ENCODE data around the gene FNBP1.

Gene FNBP1

DNA sequence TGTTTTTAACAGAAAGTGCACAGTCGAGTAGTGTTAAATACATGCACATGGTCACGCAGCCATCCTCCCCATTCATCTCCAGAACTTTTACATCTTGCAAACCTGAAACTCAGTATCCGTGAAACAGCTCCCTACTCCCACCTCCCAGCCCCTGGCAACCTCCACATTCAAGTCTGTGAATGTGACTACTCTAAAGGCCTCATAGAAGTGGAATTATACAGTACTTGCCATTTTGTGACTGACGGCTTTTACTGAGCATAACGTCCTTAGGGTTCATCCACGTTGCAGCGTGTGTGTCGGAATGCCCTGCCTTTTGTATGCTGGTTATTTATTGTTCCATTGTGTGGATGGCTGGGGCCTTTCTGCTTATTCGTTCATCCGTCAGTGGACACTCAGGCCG lies 171.9 kb downstream of the FNBP1 start:
- DNase-seq = no peak

DNA sequence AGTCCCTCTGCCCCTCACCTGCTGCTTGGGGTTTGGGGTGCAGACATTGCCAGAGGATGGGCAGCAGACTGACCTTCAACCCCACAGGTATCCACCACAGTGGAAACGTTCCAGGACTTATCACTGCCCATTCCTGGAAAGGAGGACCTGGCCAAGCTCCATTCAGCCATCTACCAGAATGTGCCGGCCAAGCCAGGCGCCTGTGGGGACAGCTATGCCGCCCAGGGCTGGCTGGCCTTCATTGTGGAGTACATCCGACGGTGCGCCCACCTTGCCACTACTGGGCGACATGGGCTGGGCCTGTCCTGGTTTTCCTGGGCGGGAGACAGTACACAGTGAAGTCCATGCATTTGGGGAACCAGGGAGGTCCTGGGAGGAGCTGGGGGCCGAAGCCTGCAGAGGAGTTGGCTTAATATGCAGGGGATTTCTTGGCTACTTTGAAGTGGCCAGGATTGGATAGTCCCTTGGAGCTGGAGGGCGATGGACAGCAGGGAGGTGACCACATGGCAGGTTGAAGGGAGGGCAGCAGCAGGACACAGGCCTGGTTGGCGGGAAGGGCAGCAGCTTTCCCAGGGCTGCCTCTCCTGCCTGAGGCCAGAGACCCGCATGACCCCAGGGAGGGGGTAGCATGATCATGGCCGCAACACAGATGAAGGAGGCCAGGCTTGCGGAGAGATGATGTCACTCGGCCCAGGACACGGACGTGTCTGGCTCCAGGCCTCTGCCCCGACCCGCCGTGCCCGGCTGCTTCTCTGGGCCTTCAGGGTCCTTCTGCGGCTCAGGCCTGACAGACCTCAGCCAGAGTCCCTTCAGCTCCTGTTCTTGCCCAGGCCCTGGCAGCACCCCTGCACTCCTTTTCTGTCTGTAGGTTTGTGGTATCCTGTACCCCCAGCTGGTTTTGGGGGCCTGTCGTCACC lies 173.1 kb downstream of the FNBP1 start:
- no peak for DNase-seq

DNA sequence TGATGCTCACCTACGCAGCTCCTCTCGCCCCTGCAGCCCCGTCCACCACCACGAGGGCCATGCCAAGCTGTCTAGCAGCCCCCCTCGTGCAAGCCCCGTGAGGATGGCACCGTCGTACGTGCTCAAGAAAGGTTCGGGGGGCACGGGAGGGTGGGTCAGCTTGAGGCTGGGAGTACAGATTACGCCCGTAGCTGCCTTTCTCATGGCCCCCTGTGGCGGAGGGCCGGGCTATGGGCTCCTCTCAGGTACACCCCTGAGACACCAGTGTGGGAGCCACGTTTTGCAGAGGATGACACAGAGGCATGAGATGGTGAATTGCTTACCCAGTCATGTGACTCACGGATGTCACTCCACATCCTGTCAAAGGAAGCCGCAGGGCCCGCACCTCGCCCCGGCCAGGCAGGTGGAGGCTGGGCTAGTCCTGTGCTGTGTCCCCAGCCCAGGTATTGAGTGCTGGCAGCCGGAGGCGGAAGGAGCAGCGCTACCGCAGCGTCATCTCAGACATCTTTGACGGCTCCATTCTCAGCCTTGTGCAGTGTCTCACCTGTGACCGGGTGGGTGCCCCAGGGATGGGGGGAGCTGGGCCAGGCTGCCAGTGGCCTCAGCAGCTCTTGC lies 174.0 kb downstream of the FNBP1 start:
- no peak for DNase-seq

DNA sequence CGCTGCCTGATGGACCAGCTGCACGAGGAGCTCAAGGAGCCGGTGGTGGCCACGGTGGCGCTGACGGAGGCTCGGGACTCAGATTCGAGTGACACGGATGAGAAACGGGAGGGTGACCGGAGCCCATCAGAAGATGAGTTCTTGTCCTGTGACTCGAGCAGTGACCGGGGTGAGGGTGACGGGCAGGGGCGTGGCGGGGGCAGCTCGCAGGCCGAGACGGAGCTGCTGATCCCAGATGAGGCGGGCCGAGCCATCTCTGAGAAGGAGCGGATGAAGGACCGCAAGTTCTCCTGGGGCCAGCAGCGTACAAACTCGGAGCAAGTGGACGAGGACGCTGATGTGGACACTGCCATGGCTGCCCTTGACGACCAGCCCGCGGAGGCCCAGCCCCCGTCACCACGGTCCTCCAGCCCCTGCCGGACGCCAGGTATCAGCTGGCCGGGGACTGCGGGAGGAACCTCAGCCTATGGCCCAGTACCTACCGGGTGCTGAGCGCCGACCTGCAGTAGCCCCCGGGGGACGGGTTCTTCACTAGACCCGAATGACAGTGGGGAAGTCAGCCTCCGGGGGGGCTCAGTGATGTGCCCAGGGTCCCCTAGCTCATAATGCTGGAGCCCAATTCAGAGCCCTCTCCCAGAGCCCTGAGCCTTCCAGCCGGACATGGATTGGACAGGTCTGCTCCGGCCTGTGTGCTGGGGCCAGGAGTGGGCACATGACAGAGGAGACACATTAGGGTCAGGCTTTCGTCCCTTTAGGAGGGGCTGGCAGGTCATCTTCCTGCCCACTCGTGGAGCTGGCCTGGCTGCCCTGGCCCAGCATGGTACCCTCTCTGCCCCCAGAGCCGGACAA lies 174.7 kb downstream of the FNBP1 start:
- DNase-seq = no peak

DNA sequence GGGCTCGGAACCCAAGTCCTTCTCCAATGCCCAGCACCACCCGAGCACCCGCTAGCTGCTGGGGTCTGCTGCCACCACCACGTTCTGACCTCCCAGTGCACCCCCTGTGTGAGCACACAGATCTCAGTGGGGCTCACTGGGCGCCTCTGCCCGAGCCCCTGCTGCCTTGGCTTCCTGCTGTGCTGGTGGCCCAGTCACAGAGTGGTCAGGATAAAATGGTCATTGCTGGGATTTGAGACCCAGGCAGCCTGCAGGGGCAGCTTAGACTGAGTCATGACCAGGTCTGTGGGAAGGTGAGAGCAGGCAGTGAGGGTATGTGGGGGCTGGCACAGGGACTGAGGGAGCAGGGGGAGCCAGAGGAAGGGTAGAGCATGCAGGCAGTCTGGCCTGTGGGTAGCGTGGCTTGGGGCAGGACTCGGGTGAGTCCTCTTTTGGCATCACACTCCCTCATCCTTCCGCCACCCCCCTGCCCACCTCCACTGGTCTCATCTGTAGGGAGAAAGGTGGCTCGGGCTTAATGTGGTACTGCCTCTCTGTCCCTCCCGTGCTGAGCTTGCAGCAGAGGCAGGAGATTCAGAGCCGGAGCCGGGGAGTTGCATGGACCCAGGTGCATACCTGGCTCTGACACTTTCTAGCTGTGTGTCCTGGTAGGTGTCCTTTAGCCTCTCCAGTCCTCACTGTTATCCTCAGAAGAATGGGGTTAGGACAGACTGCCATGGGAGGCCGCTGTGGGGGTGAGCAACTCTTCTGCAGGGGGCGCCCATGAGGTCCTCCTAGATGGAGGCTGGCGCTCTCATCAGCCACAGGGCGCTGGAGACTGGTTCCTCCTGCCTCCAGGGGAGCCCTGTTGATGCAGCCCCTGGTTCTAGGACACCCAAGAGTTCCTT lies 175.6 kb downstream of the FNBP1 start:
- DNase-seq = no peak

DNA sequence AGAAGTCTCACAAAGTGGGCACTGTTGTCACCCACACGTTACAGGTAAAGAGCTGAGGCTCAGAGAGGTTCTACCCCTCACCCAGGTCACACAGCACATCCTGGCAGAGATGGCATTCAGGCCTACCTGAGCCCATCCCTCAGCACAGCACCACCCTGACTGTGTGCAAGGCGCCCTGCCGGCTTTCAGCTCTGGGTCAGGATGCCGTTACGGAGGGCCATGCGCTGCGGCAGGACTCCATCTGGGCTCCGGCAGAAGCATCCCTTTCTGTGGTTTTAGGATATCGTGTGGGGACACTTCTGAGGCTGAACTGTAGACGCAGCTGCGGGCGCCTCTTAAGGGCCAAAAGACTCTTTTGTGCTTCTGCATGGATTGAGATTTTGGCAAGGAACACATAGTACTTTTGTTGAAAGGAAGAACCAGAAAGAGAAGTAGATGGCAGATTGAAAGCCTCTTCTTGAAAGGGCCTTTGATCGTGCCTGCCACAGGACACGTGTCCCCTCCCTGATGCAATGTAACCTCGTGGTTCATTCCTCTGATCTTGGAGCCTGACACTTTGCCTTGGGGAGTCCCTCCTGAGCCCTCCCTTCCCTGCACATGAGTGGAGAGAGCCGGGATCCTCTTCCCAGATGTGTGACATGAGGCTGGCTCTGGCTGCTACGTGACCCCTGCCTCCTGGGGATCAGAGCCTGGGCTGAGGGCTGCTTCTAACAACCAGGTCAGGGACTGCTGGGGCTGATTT lies 176.4 kb downstream of the FNBP1 start:
- DNase-seq = no peak

DNA sequence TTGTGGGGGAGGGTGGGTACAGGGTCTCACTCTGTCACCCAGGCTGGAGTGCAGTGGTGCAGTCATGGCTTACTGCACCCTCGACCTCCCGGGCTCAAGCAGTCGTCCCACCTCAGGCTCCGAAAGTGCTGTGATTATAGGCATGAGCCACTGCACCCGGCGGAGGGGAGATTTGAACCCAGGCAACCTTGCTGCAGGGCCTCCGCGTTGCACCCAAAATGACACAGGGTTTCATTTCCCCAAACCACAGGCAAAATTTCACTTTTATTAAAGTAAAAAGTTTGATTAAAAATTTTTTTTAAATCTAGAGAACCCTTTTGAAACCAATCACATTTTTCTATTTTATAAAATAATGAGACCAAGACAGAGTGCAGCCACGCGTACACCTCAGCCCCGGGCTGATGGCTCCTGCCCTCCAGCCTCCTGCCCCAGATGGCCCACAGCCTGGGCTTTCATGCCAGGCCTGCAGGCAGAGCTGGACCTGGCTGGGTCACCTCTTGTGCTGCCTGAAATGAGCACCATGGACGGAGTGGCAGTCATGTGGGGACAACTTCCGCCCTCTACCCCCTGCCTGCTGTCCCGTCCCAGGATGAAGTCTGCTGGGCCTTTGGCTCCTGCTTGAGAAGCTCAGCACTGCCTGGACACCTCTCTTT lies 177.2 kb downstream of the FNBP1 start:
- no peak for DNase-seq

DNA sequence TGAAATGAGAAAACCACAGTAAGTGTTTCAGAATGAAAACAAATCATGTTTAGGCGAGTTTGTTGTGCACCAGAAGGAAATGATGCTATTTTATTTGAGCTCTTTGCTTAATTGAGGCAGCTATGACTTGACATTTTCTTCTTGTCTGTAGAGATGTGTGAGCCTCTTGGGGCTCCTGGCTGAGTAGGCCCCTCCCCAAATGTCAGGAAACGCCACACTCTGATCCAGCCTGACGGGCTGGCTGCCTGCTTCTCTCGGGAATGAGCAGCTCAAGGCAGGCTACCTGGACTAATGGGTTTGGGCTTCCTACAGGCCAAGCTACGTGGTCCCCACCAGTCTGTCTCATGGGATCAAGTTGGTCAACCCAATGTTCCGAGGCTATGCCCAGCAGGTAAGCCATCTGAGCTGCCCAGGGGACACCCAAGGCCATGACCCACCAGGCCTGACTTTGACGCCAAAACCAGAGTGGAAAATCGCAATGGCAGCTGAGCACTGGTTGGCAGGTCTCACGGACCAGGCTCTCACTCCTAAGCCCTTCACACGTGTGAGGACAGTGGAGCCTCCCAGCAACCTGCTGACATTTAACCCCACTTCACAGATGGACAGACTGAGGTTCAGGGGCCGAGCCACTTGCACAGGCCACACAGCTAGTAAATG lies 177.9 kb downstream of the FNBP1 start:
- no peak for DNase-seq

DNA sequence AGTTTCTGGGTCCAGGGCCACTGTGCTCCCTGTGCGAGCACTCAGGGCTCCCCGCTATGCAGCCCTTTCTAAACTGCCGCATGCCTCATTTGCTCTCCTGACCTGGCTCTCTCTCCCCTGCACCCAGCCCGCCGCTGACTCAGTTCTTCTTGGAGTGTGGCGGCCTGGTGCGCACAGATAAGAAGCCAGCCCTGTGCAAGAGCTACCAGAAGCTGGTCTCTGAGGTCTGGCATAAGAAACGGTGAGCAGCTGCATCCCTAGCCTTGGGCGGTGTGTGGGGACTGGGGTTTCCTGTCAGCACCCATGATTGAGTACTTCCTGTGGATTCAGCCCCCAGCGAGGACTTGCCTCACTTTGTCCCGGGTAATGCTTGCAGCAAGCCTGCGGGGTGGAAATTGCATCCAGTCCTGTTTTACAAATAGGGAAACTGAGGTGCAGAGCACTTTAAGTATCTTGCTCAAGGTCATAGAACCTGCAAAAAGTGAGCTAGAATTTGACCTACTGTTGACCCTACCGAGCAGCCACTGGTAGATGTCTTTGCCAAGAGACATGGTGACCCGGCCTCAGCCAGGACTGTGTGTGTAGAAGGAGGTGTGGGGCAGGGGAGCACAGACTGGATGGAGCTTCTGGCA lies 179.8 kb downstream of the FNBP1 start:
- DNase-seq = peak; percentile 86

DNA sequence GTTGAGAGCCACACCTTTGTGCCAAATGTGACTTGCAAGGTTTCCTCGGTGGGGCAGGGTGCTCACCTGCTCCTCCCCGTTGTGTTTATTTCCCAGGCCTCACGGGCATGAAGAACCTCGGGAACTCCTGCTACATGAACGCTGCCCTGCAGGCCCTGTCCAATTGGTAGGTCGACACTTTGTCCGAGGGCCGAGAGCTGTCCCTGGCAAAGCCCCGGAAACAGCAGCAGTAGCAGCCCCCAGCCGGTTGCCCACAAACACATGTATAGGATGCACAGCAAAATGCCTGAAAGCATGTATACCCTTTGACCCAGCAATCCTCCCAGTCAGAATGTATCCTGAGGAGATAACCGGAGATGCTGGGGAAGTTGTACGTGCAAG lies 181.6 kb downstream of the FNBP1 start:
- DNase-seq = no peak

DNA sequence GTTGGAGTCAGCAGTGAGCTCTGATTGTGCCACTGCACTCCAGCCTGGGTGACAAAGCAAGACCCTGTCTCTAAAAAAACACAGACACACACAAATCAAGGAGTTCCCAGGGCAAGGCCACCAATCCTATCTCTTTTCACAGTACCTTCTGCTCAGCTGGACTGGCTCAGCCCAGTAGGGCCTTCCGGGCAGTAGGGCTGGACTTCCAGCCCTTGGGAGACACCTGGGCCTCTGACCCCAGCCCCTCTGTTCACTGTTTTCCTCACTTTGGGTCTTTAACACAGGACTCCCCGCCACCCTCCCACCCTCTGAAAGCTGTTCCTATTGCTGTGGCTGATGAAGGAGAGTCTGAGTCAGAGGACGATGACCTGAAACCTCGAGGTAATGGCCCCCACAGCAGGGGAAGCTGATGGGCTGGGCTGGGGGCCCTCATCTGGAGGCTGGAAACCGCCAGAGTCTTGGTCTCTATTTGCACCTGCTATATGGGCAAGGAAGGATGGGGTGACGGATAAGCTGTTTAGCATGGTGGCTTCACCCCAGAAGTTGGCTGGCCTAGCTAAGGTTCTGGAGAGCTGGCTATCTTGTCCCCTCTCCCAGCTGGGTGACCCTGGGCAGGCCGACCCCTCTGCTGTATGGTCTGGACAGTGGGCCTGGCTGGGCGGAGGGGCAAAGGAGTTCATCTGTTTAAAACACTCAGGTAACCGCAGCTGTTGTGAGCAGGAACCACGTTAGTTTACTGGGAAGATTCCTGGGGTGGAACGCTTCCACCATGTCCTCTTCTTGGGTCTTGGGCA lies 182.1 kb downstream of the FNBP1 start:
- no peak for DNase-seq

DNA sequence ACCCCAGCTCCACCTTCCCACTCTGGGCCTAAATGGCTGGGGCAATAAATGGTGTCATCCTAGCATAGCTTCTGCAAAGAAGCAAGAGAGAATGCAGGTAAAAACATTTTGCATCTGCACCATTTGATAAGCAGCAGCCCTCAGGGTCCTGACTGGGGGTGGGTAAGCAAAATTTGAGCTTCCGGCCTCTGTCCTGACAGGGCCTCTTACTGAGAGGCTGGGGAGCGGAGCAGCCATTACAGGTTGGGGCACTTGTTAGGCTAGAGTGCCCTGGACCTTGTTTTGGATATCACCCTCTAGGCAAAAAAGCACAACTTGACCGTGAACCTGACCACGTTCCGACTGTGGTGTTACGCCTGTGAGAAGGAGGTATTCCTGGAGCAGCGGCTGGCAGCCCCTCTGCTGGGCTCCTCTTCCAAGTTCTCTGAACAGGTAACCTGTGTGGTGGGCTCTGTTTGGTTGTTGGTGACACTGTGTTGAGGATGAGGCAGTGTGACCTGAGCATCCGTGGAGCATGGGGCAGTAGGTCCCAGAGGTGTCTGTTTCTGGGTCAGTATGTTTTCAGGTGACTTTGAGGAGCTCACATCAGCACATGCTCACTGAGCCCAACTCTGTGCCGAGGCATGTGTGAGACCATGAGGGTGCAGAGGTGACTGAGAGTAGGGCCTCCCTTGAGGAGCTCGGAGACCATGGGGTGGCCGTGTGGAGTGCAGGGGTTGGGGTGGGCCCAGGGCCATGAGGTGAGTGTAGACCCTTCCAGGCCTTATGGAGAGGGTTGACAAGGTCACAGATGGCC lies 184.6 kb downstream of the FNBP1 start:
- DNase-seq = no peak

DNA sequence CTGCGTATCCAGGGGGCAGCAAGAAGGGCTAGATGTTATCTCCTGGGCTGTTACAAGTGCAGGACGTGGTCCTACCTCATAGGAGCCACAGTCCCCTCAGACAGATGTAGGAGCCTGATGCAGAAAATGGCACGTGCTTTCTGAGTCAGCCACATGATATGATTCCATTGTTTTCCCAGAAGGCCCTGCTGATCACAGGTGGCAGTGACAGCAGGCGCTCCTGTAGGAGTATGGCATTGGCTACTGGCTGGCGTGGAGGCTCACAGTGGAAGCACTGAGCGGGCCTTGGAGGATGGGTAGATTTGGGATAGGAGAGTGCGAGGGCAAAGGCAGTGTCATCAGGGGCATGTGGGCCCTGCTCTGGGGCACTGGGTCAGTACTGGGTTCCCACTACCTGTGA lies 185.8 kb downstream of the FNBP1 start:
- DNase-seq = no peak

DNA sequence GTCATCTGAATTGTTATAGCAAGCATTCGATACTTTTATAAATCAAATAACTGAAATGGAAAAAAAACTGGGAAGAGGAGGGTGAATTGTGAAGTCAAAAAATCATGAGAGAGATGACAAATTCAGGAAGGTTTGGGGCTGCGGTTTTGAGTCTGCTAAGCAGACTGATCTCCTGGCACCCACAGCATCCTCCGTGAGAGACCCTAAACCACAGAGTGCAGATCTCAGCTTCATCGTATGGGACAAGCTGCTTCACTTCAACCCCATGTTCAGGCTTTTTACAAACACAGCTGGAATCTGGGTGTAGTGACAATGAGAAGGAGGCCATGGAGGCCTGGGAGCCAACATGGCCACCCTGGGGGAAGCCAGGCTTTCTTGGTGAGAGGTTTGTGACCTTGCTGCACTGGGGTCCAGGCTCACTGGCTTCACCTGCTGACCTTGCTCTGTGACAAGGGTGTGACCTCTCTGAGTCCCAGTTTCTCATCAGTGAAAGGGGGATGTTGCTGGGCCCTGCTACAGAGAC lies 188.3 kb downstream of the FNBP1 start:
- no peak for DNase-seq

DNA sequence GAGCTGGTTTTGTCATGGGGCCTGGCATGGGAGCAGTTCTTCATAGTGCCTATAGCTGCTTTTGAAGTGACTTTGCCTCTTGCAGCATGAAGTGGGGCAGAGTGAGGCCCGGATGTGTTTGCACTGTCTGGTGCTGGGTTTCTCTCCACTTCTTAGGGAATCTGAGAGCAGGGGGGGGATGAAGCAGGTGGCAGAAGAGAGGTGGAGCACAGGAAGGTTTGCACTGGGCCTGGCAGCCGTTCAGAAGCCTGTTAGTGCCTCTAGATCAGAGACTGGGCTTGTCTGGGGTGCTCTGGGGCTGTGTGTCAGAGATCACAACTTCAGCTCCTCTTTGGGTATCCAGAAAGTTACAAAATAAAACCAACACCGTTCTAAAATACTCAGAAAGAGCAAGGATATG lies 189.4 kb downstream of the FNBP1 start:
- no peak for DNase-seq

DNA sequence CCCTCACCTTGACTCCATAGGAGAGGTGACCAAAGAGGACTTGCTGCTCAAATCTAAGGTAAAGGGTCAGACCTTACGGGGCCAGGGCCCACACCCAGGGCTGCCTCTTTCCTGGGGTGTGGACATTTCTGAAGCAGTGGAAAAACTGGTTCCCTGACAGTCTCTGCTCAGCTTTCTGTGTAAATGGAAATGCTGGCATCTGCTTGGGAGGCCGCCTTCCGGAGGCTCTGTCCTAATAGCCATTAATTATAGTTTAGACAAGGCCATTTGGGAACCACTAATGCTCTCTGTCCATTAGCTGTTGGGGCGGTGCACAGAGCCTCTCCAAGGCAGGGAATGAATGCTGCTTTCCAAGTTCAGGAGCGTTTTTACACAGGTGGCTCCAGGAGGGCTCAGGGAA lies 190.4 kb downstream of the FNBP1 start:
- no peak for DNase-seq

DNA sequence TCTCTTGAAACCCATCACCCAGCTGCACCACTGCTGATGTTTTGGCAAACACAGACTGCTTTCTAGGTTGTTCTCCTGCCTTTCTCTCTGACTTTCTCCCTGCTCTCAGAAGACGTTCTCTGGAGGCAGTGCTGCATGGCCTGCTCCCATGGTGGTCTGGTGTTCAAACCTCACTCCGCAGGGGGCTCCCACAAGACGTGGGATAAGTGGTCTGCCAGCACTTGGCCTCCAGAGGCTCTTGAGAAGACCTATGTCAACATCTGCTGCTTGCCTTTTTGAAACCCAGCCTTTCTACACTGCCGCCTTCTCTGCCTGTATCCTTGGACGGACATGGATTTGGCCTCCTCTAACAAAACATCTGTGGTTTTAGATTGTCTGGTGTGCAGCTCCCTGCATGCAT lies 191.2 kb downstream of the FNBP1 start:
- no peak for DNase-seq

DNA sequence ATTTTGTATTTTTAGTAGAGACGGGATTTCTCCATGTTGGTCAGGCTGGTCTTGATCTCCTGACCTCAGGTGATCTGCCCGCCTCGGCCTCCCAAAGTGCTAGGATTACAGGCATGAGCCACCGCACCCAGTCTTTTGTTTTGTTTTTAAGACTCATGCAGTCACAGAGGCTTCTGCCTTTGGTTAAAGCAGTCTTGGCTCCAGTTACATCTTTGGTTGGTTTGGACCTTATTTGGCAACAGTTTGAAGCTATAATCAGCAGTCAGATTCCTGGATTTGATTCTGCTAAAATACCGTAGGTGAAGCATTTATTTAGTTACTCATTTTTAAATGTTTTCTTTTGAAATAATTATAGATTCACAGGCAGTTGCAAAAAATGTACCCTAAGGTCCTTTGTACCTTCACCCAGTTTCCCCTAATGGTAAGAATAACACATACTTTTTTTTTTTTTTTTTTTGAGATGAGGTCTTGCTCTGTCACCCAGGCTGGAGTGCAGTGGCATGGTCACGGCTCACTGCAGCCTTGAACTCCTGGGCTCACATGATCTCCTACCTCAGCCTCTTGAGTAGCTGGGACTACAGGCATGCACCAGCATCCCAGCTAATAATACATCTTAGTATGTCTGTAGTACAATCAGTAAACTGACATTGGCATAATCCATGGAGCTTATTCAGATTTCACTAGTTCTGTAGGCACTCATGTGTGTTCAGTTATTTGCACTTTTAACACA lies 192.0 kb downstream of the FNBP1 start:
- DNase-seq = no peak

Measured in fibroblast of skin of right biceps (primary cell).